Trophoblast cell (in vitro differentiated cells and primary cell): ENCODE measurements around the gene DISC1.

ENCODE experiments used
- DNase-seq, 2 donors: peaks; one replicate each; pipeline ENCODE4 v3.0.0-alpha.2; 2016
- H2AFZ ChIP-seq: 2 replicates; pipeline ENCODE4 v1.6.1; 2013; ENCODE audit warnings: low read length, moderate library complexity, mild to moderate bottlenecking; ENCODE audit not compliant: insufficient read depth, poor library complexity
- H2AK5ac ChIP-seq: 2 replicates; pipeline ENCODE4 v1.6.1; 2013; ENCODE audit warnings: mild to moderate bottlenecking, low read length
- H2BK120ac ChIP-seq: 2 replicates; pipeline ENCODE4 v1.6.1; 2013; ENCODE audit warnings: low read length, mild to moderate bottlenecking, moderate library complexity; ENCODE audit not compliant: insufficient read depth, poor library complexity
- H2BK12ac ChIP-seq: 2 replicates; pipeline ENCODE4 v1.6.1; 2013; ENCODE audit warnings: mild to moderate bottlenecking, low read length, moderate library complexity
- H2BK5ac ChIP-seq: 2 replicates; pipeline ENCODE4 v1.6.1; 2013; ENCODE audit warnings: low read length, low read depth, moderate library complexity, mild to moderate bottlenecking; ENCODE audit not compliant: poor library complexity
- H3K14ac ChIP-seq: 2 replicates; pipeline ENCODE4 v1.6.1; 2013; ENCODE audit warnings: mild to moderate bottlenecking, low read length
- H3K18ac ChIP-seq: 2 replicates; pipeline ENCODE4 v1.6.1; 2013; ENCODE audit warnings: mild to moderate bottlenecking, low read length
- H3K23ac ChIP-seq: 2 replicates; pipeline ENCODE4 v1.6.1; 2013; ENCODE audit warnings: low read length
- H3K27ac ChIP-seq: 2 replicates; pipeline ENCODE4 v1.5.1; 2013; ENCODE audit warnings: low read depth, mild to moderate bottlenecking, inconsistent platforms, low read length, moderate library complexity
- H3K27me3 ChIP-seq: 2 replicates; pipeline ENCODE4 v1.6.1; 2013; ENCODE audit warnings: inconsistent platforms, mild to moderate bottlenecking, low read length, moderate library complexity; ENCODE audit not compliant: insufficient read depth
- H3K36me3 ChIP-seq, 2 experiments: 1 replicate in 1 of 2; 2 replicates in 1 of 2; pipeline ENCODE4 v1.6.1; 2013; ENCODE audit warnings: low read length in 2 of 2, mild to moderate bottlenecking in 2 of 2, moderate library complexity in 1 of 2; ENCODE audit not compliant: insufficient read depth in 2 of 2, control insufficient read depth in 1 of 2
- H3K4ac ChIP-seq: 2 replicates; pipeline ENCODE4 v1.6.1; 2013; ENCODE audit warnings: low read depth, mild to moderate bottlenecking, low read length, moderate library complexity
- H3K4me1 ChIP-seq, 2 experiments: 1 replicate in 1 of 2; 2 replicates in 1 of 2; pipeline ENCODE4 v1.6.1; 2013; ENCODE audit warnings: low read length in 2 of 2, mild to moderate bottlenecking in 2 of 2, moderate library complexity in 1 of 2; ENCODE audit not compliant: insufficient read depth in 2 of 2, control insufficient read depth in 1 of 2
- H3K4me2 ChIP-seq: 2 replicates; pipeline ENCODE4 v1.6.1; 2013; ENCODE audit warnings: inconsistent platforms, mild to moderate bottlenecking, low read length, moderate library complexity
- H3K4me3 ChIP-seq: 2 replicates; pipeline ENCODE4 v1.5.1; 2013; ENCODE audit warnings: mild to moderate bottlenecking, low read depth, low read length, inconsistent platforms
- H3K79me1 ChIP-seq: one replicate; pipeline ENCODE4 v1.6.1; 2013; ENCODE audit warnings: low read length
- H3K79me2 ChIP-seq: 2 replicates; pipeline ENCODE4 v1.6.1; 2013; ENCODE audit warnings: low read length, mild to moderate bottlenecking; ENCODE audit not compliant: control insufficient read depth, insufficient read depth, poor library complexity
- H3K9ac ChIP-seq: 2 replicates; pipeline ENCODE4 v1.6.1; 2013; ENCODE audit warnings: mild to moderate bottlenecking, low read length
- H3K9me3 ChIP-seq: 2 replicates; pipeline ENCODE4 v1.6.1; 2013; ENCODE audit warnings: low read depth, mild to moderate bottlenecking, control low read depth, inconsistent platforms, low read length; ENCODE audit not compliant: insufficient read depth
- H4K12ac ChIP-seq: 2 replicates; pipeline ENCODE4 v1.6.1; 2013; ENCODE audit warnings: low read depth, mild to moderate bottlenecking, low read length, moderate library complexity
- H4K8ac ChIP-seq: 2 replicates; pipeline ENCODE4 v1.6.1; 2013; ENCODE audit warnings: low read depth, mild to moderate bottlenecking, low read length, moderate library complexity
- H4K91ac ChIP-seq: one replicate; pipeline ENCODE4 v1.6.1; 2013; ENCODE audit warnings: low read depth, mild to moderate bottlenecking, low read length, moderate library complexity
- WGBS: extraction: QIAGEN DNeasy Blood & Tissue Kit; methylation state at CpG from one replicate; pipeline ENCODE4 v1.1.7; 2013; ENCODE audit warnings: missing lambda C conversion rate; ENCODE audit not compliant: insufficient read length, insufficient coverage; ENCODE audit errors: extremely low coverage; 5-methylcytosine and 5-hydroxymethylcytosine counted together

DISC1 gene

GRCh38 chr1:231849981-231850380 lies 223.4 kb downstream of the DISC1 start:
- Histone ChIP-seq H2AK5ac (no peak overlapping the region), H3K27me3 (no peaks in the 10 kb centered on the region), H4K91ac (no peak overlapping the region), H3K4me3 (no peak overlapping the region), H3K9ac (no peak overlapping the region), H4K12ac (no peak overlapping the region), H3K14ac (no peak overlapping the region), H3K79me2 (no peaks in the 10 kb centered on the region), H2BK5ac (no peak overlapping the region), H2BK120ac (no peak overlapping the region), H3K23ac (no peak overlapping the region), H3K9me3 (peaks cover 2% of the 10 kb centered on the region), H4K8ac (no peak overlapping the region), H3K27ac (no peak overlapping the region), H2BK12ac (no peak overlapping the region), H3K36me3 (no peaks in the 10 kb centered on the region), H3K18ac (no peak overlapping the region), H3K79me1 (no peaks in the 10 kb centered on the region), H3K4me2 (no peak overlapping the region), H3K4me1 (no peaks in the 10 kb centered on the region), H3K4ac (no peak overlapping the region), H2AFZ (no peak overlapping the region)
- DNase-seq = no peak
- WGBS = no CpG with 5 or more reads among the region's 5 CpGs

- WGBS = no CpG with 5 or more reads among the region's 5 CpGs
- no peak overlapping the region for H3K23ac ChIP-seq
- no peak overlapping the region for H3K4me2 ChIP-seq
- H3K9me3 ChIP-seq = peaks cover 2% of the 10 kb centered on the region
- no peak overlapping the region for H4K12ac ChIP-seq
- H3K4me1 ChIP-seq = no peaks in the 10 kb centered on the region
- H2AFZ ChIP-seq = no peak overlapping the region
- H3K27me3 ChIP-seq = no peaks in the 10 kb centered on the region
- no peak overlapping the region for H3K4ac ChIP-seq
- H3K27ac ChIP-seq = no peak overlapping the region
- no peak for DNase-seq
- no peaks in the 10 kb centered on the region for H3K79me2 ChIP-seq
- H3K9ac ChIP-seq = no peak overlapping the region
- no peak overlapping the region for H3K18ac ChIP-seq
- H4K8ac ChIP-seq = no peak overlapping the region
- H2BK120ac ChIP-seq = no peak overlapping the region
- H3K36me3 ChIP-seq = no peaks in the 10 kb centered on the region
- H3K79me1 ChIP-seq = no peaks in the 10 kb centered on the region
- H2BK5ac ChIP-seq = no peak overlapping the region
- H4K91ac ChIP-seq = no peak overlapping the region
- H2AK5ac ChIP-seq = no peak overlapping the region
- H3K14ac ChIP-seq = no peak overlapping the region
- no peak overlapping the region for H3K4me3 ChIP-seq
- H2BK12ac ChIP-seq = no peak overlapping the region
Observed at GRCh38 chr1:231850786-231851185, 224.2 kb downstream of the DISC1 start.

GRCh38 chr1:231853588-231854207 lies 227.1 kb downstream of the DISC1 start:
- Histone ChIP-seq H4K8ac (no peak overlapping the region), H3K23ac (no peak overlapping the region), H3K36me3 (no peaks in the 10 kb centered on the region), H3K18ac (no peak overlapping the region), H2BK5ac (no peak overlapping the region), H2AK5ac (no peak overlapping the region), H3K4me1 (peaks cover 4 to 6% of the 10 kb centered on the region in 2 experiments), H2AFZ (no peak overlapping the region), H3K79me2 (no peaks in the 10 kb centered on the region), H3K14ac (no peak overlapping the region), H3K27ac (no peak overlapping the region), H3K27me3 (no peaks in the 10 kb centered on the region), H3K4me3 (no peak overlapping the region), H3K4me2 (no peak overlapping the region), H3K9ac (no peak overlapping the region), H3K79me1 (no peaks in the 10 kb centered on the region), H2BK12ac (no peak overlapping the region), H3K9me3 (peaks cover 2% of the 10 kb centered on the region), H2BK120ac (no peak overlapping the region), H4K12ac (no peak overlapping the region), H4K91ac (no peak overlapping the region), H3K4ac (no peak overlapping the region)
- WGBS = no CpG with 5 or more reads among the region's 7 CpGs
- no peak for DNase-seq

GRCh38 chr1:231855361-231855760 lies 228.8 kb downstream of the DISC1 start:
- no CpG with 5 or more reads among the region's 1 CpG for WGBS
- Histone ChIP-seq H3K9me3 (peaks cover 2% of the 10 kb centered on the region), H3K36me3 (no peaks in the 10 kb centered on the region), H4K8ac (no peak overlapping the region), H3K4me2 (no peak overlapping the region), H3K27ac (no peak overlapping the region), H3K4me3 (no peak overlapping the region), H3K14ac (no peak overlapping the region), H2AFZ (no peak overlapping the region), H3K18ac (no peak overlapping the region), H3K23ac (no peak overlapping the region), H3K27me3 (no peaks in the 10 kb centered on the region), H2AK5ac (no peak overlapping the region), H4K91ac (no peak overlapping the region), H3K79me1 (no peaks in the 10 kb centered on the region), H3K79me2 (no peaks in the 10 kb centered on the region), H2BK120ac (no peak overlapping the region), H3K9ac (no peak overlapping the region), H2BK5ac (no peak overlapping the region), H3K4me1 (peaks cover 4 to 6% of the 10 kb centered on the region in 2 experiments), H2BK12ac (no peak overlapping the region), H4K12ac (no peak overlapping the region), H3K4ac (no peak overlapping the region)
- DNase-seq = no peak
